ENCODE measurements around the gene APH1A.
"Not testable (repeated sequence)": the region's sequence is repeated elsewhere in the genome, so short reads cannot be mapped to it uniquely, and the experiment has no call there.

The APH1A gene

DNA sequence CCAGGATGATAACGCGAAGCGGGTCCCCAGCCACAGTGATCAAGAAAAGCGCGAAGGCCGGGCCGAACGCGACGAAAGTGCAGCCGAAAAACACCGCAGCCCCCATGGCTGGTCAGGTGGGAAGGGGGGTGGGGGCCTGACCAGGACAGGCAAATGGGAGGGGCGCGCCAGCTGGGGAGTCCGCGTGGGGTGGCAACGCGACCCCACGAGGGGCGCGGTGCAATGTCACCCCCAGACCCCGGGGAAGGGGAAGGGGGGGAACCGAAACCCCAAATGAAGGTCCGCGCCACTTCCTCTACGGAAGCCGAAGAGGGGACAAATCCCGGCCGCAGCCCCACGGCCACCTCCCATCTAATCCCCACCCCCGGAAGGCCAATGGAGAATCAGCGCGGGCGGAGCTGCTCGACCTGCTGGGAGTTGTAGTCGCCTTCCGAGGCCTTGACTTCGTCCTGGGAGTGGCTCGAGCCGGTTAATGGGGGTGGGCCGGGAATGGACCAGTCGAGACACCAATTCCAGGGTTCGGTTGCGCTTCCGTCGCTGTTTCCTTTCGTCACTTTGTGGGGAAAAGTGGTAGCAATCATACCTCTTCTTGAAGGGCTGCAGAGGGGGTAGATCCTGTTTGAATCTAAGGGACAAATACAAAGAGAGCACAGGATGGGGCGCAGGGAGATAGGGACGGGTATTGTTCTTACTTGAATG is at the start of gene APH1A:
APH1A (minus strand) TSS at position 312 of the 699 bp plus-strand sequence; CDS start at position 106, 206 bp downstream.
- no peak for DNase-seq

DNA sequence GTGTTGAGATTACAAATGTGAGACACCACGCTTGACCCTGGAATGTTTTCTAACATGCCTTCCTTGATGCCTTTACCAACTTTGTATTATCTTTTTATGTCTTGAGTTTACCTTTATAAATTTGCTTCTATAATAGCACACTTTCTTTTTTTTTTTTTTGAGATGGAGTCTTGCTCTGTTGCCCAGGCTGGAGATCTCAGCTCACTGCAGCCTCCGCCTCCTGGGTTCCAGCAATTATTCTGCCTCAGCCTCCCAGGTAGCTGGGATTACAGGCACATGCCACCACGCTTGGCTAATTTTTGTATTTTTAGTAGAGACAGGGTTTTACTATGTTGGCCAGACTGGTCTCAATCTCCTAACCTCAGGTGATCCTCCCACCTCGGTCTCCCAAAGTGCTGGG is 45.9 kb upstream of the APH1A start:
- not testable (repeated sequence) for DNase-seq

DNA sequence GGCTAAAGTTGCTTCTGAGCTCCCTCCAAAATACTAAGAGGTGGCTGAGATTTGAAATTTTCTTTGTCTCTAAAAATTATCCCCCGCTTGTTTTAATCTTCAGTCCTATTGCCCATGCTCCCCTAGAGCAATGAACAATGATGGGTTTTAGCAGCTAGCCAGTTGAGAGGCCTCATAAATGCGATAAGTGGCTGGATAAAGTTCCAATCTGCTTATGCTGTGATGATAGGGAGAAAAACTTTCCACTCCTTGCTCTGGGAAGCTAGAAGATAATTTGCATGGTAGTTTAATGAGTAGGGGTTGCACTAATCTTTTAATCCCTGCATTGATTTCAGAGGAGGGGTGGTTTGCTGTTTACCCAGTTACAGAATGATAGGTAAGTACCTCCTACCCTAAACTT is 42.9 kb upstream of the APH1A start:
- no peak for DNase-seq

DNA sequence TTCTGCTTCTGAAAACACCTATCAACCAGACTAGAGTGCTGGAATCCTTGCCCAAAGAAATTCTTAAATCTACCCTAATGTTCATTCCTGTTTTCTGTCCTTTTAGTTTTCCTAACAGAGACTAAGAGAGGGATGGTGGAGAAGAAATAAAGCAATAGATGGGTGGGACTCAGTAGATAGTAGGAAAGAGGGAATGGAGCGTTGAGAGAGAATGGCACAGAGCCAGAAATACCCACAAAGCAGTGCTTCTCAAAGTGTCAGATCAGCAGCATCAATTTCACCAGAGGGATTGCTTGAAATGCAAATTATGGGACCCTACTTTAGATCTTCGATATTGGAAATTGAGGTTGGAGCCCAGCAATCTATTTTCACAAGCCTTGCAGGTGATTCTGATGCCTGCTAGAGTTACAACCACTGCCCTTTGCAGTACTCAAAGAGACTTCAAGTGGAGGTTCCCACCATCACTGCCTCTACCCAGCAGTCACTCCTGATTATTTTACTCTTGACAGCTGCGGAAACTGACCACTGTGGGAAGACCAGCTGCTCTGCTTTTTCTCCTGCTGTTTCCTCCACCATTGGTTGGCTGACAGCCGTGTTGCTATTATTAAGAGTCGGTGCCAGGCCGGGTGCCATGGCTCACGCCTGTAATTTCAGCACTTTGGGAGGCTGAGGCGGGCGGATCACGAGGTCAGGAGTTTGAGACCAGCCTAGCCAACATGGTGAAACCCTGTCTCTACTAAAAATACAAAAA is 41.1 kb upstream of the APH1A start:
- no peak for DNase-seq

DNA sequence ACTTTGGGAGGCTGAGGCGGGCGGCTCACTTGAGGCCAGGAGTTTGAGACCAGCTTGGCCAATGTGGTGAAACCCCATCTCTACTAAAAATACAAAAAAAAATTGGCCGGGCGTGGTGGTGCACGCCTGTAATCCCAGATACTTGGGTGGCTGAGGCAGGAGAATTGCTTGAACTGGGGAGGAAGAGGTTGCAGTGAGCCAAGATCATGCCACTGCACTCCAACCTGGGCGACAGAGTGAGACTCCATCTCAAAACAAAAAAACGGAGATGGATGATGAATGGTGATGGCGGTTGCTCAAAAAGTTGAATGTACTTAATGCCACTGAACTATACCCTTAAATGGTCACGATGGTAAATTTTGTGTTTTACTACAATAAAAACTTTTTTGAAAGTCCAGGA is 39.8 kb upstream of the APH1A start:
- DNase-seq = not testable (repeated sequence)

DNA sequence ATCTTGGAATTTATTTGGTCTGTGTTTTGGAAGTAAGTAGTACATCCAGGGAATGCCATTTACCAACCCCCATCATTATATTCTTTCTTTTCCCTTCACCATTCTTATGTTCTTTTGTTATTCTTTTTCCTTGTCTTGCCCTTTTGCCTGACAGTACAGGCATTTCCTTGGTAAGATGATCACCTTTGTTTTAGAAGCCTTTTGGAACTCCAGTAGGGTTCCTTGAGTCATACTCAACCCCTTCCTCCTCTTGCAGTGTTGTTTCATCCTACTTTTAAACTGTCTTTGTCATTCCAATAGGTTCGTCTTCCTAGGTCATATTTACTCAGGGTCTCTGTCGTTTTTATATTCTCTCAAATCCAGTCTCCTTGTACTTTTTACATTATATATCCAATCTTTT is 34.1 kb upstream of the APH1A start:
- DNase-seq = no peak

DNA sequence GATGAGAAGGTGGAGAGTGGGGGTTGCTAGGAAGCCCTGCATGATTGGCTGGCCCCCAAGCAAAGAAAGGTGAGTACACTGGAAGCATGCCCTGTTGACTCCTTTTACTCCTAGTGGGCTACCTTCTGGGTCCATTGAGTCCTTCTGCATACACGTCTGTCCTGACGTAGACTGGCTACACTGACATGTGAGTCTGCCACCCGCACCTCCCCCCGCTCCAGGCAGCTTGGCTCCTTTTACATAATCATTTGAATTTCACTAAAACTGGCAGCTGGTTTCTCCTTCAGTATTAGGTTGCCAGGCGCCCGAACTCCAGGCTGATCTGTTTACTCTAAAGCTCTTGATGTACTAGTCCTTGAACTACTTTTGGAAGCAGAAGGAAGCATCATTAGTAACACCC is 33.5 kb upstream of the APH1A start:
- DNase-seq = no peak

DNA sequence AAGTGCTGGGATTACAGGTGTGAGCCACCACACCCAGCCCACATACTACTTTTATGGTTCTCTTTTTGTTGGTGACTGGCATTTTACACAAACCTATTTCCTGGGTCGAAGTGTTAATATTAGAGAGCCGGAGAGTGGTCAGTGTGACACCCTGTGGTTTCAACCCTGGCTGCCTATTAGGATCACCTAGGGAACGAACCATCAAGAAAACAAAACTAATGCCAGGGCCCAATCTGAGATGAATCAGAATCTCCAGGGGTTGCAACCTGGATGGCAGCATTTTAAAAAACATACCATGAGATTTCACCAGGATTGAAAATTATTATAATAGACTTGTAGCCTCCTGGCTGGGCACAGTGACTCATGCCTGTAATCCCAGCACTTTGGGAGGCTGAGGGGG is 30.9 kb upstream of the APH1A start:
- DNase-seq = no peak

DNA sequence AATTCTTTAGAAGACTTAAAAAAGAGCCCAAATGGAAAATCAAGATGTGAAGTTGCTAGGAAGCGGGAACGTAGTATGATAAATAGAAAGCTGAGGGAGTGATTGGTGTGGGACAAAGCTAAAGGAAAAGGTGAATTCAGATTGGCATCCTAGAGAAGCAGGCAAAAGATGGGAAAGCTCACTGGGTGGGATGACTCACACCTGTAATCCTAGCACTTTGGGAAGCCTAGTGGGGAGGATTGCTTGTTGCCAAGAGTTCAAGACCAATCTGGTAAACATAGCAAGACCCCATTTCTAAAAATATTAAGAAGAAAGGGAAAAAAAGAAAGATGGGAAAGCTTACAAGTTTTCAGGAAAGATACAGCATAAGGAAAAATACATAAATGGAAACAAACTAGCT is 26.7 kb upstream of the APH1A start:
- DNase-seq = no peak

DNA sequence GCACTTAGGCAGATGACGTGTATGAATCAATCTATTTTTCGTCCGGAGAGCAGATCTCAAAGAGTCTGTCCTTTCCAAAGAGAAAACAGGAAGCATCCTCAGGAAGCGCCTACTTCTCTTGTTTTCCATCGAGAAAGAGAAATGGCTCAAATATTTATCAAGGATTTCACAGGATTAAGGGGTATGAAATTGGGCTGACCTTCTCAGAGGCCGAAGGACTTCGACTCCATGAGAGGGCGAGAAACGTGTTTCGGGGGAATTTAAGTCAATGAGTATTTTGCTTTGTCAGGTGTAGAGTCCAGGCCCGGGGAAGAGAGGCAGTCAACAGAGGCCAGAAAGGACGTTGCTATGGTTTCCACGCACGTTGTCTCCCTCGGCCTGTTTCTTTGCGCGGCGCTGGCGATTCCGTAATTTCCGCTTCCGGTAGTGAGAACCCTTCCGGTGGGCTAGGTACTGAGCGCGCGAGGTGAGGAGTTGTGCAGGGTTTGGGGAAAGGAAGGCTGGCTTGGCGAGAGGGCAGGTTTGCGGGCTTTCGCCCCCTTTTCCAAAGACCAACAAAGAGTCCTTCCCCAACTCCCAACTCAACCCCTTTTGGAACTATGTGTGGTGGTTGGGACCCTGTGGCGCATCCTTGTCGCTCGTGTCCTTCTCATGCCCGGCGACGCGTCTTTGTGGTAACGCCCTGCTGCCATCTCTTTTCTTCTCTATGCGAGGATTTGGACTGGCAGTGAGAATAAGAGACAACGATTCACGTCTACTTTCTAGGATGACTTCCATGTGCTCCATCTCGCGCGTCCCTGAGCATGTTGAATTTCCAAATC is 24.8 kb upstream of the APH1A start, which contains the start of gene MRPS21:
MRPS21 (plus strand) TSS at position 429 of the 821 bp plus-strand sequence. CDS start 506 bp downstream, outside the sequence.
- no peak for DNase-seq

DNA sequence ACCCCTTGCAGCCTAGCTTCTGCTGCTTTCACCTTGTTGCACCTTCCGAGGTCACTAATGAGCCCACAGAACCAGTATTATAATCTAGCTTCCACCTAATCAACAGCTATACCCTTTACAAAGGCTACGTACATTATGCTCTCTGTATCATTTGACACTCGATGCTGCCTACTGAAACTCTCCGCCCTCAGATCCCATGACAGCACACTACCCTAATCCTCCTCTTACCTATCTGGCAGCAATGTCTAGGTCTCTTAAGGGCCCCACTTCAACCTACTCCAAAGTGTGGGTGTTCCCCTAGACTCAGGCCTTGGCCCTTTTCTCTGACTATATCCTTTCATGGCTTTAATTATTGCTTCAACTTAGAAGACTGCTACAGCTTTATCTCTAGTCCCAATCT is 20.0 kb upstream of the APH1A start:
- no peak for DNase-seq

DNA sequence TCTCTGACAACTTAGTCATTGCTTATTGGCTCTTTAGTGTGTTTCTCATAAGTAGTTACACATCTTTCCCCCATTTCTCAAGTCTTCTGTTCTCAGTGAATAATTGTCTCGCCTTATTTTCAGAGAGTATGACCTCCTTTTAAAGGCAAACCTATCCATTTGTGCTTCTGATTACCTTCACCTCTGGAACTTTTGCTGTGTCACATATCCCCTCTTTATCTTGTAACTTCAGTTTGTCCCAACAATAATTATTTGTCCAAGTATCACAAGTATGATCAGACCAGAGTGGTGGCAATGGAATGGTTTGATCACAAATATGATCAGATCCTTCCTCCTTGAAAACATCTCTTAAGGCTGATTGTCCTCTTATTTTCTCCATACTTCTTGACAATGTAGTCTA is 19.6 kb upstream of the APH1A start:
- no peak for DNase-seq

DNA sequence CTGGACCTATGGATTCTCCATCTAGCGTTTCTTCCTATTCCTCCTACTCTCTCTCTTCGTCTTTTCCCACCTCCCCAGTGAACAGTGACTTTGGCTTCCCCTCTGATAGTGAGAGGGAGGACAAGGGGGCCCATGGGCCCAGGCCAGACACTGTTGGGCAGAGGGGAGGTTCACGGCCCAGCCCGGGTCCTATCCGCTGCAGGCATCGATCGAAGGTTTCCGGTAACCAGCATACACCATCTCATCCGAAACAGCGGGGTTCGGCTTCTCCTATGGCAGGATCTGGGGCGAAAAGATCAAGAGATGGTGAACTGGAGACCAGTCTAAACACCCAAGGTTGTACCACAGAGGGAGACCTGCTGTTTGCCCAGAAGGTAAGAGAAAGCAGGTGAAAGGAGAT is 14.4 kb upstream of the APH1A start:
- no peak for DNase-seq

DNA sequence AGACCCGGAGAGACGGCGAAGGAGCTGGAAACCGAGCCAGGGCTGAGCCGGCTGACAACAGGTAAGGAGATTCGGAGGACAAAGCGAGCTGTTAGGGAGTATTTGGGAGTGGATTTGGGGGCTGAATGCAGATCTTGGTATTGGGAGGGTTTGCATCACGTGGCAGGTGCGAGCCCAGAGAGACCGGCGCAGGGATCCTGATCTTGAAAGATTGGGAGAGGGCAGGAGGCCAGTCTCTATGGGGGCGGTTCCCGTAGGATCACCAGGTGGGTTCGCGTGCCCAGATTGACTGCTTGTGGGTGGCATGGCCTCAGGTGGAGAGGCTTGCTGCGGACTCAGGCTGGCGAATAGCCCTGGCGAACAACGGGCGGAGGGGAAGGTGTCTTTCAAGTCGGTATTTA is 13.7 kb upstream of the APH1A start:
- no peak for DNase-seq

DNA sequence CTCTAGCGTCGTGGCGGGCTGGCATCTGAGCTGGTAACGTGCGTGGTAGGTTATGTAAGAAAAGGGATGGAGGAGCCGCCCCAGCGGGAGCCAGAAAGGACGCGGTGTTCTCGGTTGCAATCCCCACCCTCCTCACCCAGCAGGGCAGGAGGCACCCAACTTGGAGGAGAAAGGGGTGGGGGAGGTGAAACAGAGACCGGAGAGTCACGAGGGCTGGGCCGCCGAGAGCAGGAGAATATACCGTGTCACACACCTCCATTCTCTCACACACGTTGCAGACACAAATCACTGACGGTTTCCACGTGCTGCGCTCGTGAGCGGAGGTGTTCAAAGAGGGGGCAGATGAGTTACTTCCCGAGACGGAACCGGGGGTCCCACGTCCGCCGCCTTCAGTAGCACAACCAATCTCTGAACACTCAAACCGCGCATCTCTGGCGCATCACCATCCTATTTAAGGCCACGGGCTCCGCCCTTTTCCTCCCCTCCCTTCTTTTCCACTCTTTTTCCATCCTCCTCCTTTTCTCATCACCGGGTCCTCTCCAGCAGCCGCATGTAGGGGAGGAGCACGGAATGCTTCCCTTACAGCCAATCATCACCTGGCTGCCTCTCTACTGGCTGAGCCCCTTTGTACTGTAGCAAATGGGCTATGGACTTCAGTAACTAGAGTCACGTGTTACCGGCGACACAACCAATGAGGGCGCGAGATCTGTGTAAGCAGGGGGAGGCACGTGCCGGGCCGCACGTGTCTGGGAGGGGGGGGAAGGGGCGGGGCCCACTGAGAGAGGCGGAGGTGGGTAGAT is 13.1 kb upstream of the APH1A start, which contains the start of gene CIART:
CIART (plus strand) TSS at position 797 of the 800 bp plus-strand sequence. CDS start 714 bp downstream, outside the sequence.
- no peak for DNase-seq

DNA sequence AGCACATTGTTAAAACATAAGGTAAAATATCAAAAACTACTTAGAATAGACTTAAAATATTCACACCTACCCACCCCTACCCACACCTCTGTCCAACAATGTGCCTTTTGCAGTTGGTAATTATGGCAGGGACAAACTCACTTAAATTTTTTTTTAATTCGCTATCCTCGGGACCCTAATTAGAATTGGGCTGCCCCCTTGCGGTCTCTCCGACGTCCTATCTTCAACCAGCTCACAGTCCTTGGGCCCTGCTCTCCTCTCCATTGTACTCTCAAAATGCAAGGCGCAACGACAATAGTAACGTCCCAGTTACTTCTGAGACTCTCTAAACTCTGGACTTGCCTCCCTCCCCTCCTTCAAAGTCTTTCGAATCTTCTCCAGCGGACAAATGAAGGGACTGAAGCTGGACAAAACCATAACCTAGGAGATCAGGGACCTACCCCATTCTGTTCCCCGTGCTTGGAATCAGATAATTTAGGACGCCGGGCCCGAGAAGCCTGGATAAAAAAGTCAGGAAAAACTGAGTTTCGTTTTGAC is 12.5 kb upstream of the APH1A start:
- DNase-seq = no peak

DNA sequence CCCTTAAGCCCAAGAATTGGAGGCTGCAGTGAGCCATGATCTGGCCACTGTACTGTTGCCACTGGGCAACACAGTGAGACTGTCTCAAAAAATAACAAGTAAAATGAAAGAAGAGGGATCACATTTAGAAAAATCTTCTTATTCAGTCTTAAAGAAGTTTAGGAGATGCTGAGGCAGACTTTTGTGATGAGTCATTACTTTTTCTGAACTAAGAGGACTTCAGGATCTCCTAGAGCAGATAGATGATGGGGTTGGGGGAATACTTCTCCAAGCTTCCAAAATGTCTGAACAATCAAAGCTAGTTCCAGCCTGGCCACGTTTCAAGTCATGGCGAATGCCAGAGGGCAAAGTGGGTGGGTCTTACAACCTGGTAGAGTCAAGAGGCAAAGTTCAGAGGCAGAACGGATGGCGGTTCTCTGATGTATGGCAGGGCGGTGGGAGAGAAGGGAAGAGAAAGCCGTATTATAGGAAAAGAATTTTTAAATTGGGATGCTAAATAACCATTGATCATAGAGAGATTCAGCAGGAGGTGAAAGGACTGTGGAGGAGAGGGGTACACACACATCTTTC is 11.4 kb upstream of the APH1A start:
- no peak for DNase-seq

DNA sequence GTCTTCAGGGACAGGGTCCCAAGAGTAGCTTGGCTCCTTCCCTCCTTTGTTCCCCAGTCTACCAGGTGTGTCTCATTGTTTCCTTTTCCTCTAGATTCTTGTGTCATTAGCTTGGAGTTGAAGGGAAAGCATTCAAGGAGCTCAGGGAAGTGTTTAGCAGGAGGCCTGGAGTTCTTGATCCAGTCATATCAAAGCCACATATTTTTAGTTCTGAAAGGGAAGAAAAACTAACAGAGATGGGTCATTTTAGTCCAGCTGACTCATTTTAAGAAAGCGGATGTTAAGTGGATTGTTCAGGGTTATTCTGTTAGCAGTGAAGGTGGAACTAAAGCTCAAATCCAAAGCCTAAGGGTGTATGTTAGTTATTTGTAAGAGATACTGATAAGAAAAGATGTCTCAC is 4.5 kb upstream of the APH1A start:
- DNase-seq = no peak

DNA sequence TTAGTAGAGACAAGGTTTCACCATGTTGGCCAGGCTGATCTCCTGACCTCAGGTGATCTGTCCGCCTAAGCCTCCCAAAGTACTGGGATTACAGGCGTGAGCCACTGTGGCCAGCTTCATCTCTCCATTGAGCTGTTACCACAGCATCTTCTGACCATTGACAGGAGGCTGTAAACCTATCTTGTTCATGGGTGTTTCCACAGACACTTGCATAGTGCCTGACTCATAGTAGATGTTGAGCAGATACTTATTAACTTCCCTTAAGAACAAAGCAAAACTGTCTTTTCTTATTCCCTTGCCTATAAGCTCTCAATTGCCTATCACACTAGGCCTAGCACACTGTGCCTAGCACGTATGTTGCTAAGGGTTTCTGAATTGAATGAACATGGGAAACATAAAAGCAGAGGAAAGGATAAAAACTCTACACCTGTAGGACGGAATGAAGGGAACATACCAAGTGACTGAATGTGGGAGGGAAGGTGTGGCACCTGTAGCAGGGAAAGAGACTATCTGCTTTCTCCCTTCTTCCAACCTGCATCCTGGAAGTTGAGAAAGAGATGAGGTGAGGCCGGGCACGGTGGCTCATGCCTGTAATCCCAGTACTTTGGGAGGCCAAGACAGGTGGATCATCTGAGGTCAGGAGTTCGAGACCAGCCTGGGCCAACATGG is 2.6 kb upstream of the APH1A start:
- DNase-seq = no peak

DNA sequence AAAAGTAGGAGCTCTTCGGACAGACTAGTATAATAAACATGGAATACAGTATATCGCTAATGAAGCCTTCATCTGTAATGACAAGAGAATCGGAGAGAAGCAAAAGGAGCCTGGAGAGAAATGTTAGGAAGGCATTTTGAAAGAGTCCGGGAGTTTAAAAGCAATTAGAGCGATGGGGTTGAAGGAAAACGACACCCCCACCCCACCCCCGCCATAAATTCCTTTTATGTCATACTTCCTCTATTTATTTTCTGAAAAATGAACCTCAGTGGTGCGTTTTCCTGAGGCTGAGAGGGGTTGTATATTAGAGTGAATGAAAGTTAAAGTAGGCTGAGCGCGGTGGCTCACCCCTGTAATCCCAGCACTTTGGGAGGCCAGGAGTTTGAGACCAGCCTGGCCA is 635 bp upstream of the APH1A start:
- no peak for DNase-seq

DNA sequence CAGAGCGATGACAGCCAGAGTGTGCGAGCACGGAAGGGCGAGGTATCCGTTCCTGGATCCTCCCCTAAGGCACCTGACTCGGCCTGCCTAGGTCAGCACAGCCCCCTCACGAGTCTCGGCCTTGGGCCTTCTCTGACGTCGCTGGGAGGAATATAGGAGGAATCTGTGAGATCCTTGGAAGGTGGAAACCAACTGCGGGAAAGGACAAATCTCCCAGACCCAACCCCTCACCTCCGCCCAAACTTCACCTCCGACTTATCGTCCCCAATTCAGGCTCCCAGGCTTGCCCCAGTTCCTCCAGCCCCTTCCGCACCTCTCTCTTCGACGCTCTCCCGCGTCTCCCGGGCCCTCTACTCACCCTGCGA is 494 bp downstream of the APH1A start:
- no peak for DNase-seq

Measured in cortex of kidney (tissue), 1 donor.